Liver (tissue), 9 donors: ENCODE measurements around the gene SUGT1. TPM values are rescaled to one million over a fixed set of nuclear protein-coding genes. Genes with fewer than 3 reads are reported as not detected.

ENCODE experiments used
- DNase-seq: peaks from one replicate; pipeline ENCODE4 v3.0.0-alpha.2; 2017; ENCODE audit warnings: low spot score
- H3K27ac ChIP-seq, 2 donors: one replicate each; pipeline ENCODE4 v1.7.0; 2013; ENCODE audit warnings: inconsistent platforms in 2 of 2, low read length in 2 of 2, control low read depth in 1 of 2, low read depth in 1 of 2, mild to moderate bottlenecking in 1 of 2
- H3K27me3 ChIP-seq, 4 donors: one replicate each; pipeline versions ENCODE4 v1.6.1 to v1.7.0; 2013; ENCODE audit warnings: low read length in 3 of 4, inconsistent platforms in 1 of 4, mild to moderate bottlenecking in 1 of 4, moderate library complexity in 1 of 4; ENCODE audit not compliant: control insufficient read depth in 4 of 4, insufficient read depth in 4 of 4
- H3K36me3 ChIP-seq, 4 donors: one replicate each; pipeline versions ENCODE4 v1.6.1 to v1.7.0; 2013; ENCODE audit warnings: low read length in 3 of 4, mild to moderate bottlenecking in 3 of 4, low read depth in 1 of 4, moderate library complexity in 1 of 4; ENCODE audit not compliant: control insufficient read depth in 4 of 4, insufficient read depth in 3 of 4
- H3K4me1 ChIP-seq, 4 donors: one replicate each; pipeline versions ENCODE4 v1.6.1 to v1.7.0; 2013; ENCODE audit warnings: low read length in 3 of 4, mild to moderate bottlenecking in 3 of 4, moderate library complexity in 1 of 4; ENCODE audit not compliant: control insufficient read depth in 4 of 4, insufficient read depth in 4 of 4
- H3K4me3 ChIP-seq, 3 donors: one replicate each; pipeline versions ENCODE4 v1.6.1 to v1.7.0; 2013; ENCODE audit warnings: low read length in 3 of 3, control low read depth in 1 of 3, low read depth in 1 of 3, mild to moderate bottlenecking in 1 of 3
- H3K9ac ChIP-seq, 2 donors: one replicate each; pipeline ENCODE4 v1.7.0; 2013; ENCODE audit warnings: low read length in 2 of 2, mild to moderate bottlenecking in 2 of 2, moderate library complexity in 2 of 2, control low read depth in 1 of 2, low read depth in 1 of 2
- H3K9me3 ChIP-seq, 4 donors: one replicate each; pipeline versions ENCODE4 v1.6.1 to v1.7.0; 2013; ENCODE audit warnings: low read length in 3 of 4; ENCODE audit not compliant: control insufficient read depth in 4 of 4
- EGR1 ChIP-seq, 2 donors: IDR thresholded peaks; 2 replicates each; pipeline ENCODE4 v1.6.1; 2016 to 2018; ENCODE audit warnings: antibody characterized with exemption in 2 of 2, low read depth in 2 of 2
- FOXA1 ChIP-seq: IDR thresholded peaks from 2 replicates; pipeline ENCODE4 v1.6.1; 2016; ENCODE audit warnings: antibody characterized with exemption
- FOXA2 ChIP-seq: IDR thresholded peaks from 2 replicates; pipeline ENCODE4 v1.6.1; 2016; ENCODE audit warnings: antibody characterized with exemption
- GABPA ChIP-seq, 2 donors: IDR thresholded peaks in 1 of 2; conservative IDR thresholded peaks in 1 of 2; 2 replicates each; pipeline ENCODE4 v1.6.1; 2016; ENCODE audit warnings: antibody characterized with exemption in 2 of 2, mild to moderate bottlenecking in 1 of 2, moderate library complexity in 1 of 2
- HNF4A ChIP-seq, 2 donors: conservative IDR thresholded peaks; 2 replicates each; pipeline ENCODE4 v1.6.1; 2016; ENCODE audit warnings: antibody characterized with exemption in 2 of 2, mild to moderate bottlenecking in 2 of 2
- HNF4G ChIP-seq: IDR thresholded peaks from 2 replicates; pipeline ENCODE4 v1.6.1; 2016; ENCODE audit warnings: antibody characterized with exemption
- JUND ChIP-seq, 2 donors: IDR thresholded peaks; 2 replicates each; pipeline ENCODE4 v1.6.1; 2016; ENCODE audit warnings: antibody characterized with exemption in 2 of 2
- MAX ChIP-seq: IDR thresholded peaks from 2 replicates; pipeline ENCODE4 v1.6.1; 2016; ENCODE audit warnings: antibody characterized with exemption
- NR2F2 ChIP-seq: IDR thresholded peaks from 2 replicates; pipeline ENCODE4 v1.6.1; 2016; ENCODE audit warnings: antibody characterized with exemption
- RAD21 ChIP-seq, 2 donors: IDR thresholded peaks; 2 replicates each; pipeline ENCODE4 v1.6.1; 2016; ENCODE audit warnings: antibody characterized with exemption in 2 of 2, mild to moderate bottlenecking in 2 of 2
- RXRA ChIP-seq, 2 donors: IDR thresholded peaks; 2 replicates each; pipeline ENCODE4 v1.6.1; 2017 to 2018; ENCODE audit warnings: antibody characterized with exemption in 2 of 2, mild to moderate bottlenecking in 1 of 2
- SP1 ChIP-seq: IDR thresholded peaks from 2 replicates; pipeline ENCODE4 v1.6.1; 2018; ENCODE audit warnings: antibody characterized with exemption, mild to moderate bottlenecking
- TAF1 ChIP-seq: conservative IDR thresholded peaks from 2 replicates; pipeline ENCODE4 v1.6.1; 2016; ENCODE audit warnings: antibody characterized with exemption, mild to moderate bottlenecking
- YY1 ChIP-seq: IDR thresholded peaks from 2 replicates; pipeline ENCODE4 v1.6.1; 2016; ENCODE audit warnings: antibody characterized with exemption, mild to moderate bottlenecking
- WGBS: extraction: QIAGEN DNeasy Blood & Tissue Kit; methylation state at CpG from one replicate; pipeline ENCODE4 v1.1.7; 2013; 5-methylcytosine and 5-hydroxymethylcytosine counted together
- polyA plus RNA-seq, 2 donors: library from polyadenylated mRNA; stranded (reverse) in 1 of 2; unstranded in 1 of 2; fragments of 200-250 nt in 1 of 2; fragments of >200 nt in 1 of 2; fragmentation: Nextera tagmentation in 1 of 2; extraction: Ambion mirVana in 1 of 2; gene quantifications; one replicate each; pipeline versions ENCODE4 v1.2.1 to v1.2.3, GENCODE V29; 2013 to 2015
- total RNA-seq, 2 donors: library from RNA; depleted of rRNA; stranded (reverse); fragments of >200 nt; gene quantifications; one replicate each; pipeline ENCODE4 v1.2.3, GENCODE V29; 2014
- TF ChIP-seq, protein P1 (sequence below): IDR thresholded peaks from 2 replicates; pipeline ENCODE4 v1.6.1; 2016; ENCODE audit warnings: antibody characterized with exemption
- TF ChIP-seq, protein P2 (sequence below): IDR thresholded peaks from 2 replicates; pipeline ENCODE4 v1.6.1; 2016; ENCODE audit warnings: antibody characterized with exemption, mild to moderate bottlenecking
- TF ChIP-seq, protein P3 (sequence below): IDR thresholded peaks from 2 replicates; pipeline ENCODE4 v1.6.1; 2016; ENCODE audit warnings: antibody characterized with exemption
- donor health status: healthy.
- donor health status: healthy.
- donor health status: healthy.
- donor health status: healthy.
- donor health status: healthy.

Gene SUGT1
- total and polyA plus RNA-seq, 4 donors = 15.5 to 24.9 (median 20.8) TPM

GRCh38 chr13:52670726-52671125, 18.1 kb downstream of the SUGT1 start:
- WGBS = 97% methylated on average over 8 of the region's 8 CpGs
- H3K9ac ChIP-seq = no peak overlapping the region
- TF ChIP-seq JUND (IDR thresholded peaks at IDR 0.05) (no peak), MAX (no peak), FOXA1 (no peak), RXRA (IDR thresholded peaks at IDR 0.05) (no peak), HNF4A (conservative IDR thresholded peaks at IDR 0.05) (no peak), EGR1 (IDR thresholded peaks at IDR 0.05; ENCODE audit: low read depth in 2 of 2) (no peak), FOXA2 (no peak), SP1 (no peak), RAD21 (IDR thresholded peaks at IDR 0.05) (no peak), NR2F2 (no peak), HNF4G (no peak)
- TF ChIP-seq, protein P1, sequence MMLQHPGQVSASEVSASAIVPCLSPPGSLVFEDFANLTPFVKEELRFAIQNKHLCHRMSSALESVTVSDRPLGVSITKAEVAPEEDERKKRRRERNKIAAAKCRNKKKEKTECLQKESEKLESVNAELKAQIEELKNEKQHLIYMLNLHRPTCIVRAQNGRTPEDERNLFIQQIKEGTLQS = no peak
- TF ChIP-seq, protein P2, sequence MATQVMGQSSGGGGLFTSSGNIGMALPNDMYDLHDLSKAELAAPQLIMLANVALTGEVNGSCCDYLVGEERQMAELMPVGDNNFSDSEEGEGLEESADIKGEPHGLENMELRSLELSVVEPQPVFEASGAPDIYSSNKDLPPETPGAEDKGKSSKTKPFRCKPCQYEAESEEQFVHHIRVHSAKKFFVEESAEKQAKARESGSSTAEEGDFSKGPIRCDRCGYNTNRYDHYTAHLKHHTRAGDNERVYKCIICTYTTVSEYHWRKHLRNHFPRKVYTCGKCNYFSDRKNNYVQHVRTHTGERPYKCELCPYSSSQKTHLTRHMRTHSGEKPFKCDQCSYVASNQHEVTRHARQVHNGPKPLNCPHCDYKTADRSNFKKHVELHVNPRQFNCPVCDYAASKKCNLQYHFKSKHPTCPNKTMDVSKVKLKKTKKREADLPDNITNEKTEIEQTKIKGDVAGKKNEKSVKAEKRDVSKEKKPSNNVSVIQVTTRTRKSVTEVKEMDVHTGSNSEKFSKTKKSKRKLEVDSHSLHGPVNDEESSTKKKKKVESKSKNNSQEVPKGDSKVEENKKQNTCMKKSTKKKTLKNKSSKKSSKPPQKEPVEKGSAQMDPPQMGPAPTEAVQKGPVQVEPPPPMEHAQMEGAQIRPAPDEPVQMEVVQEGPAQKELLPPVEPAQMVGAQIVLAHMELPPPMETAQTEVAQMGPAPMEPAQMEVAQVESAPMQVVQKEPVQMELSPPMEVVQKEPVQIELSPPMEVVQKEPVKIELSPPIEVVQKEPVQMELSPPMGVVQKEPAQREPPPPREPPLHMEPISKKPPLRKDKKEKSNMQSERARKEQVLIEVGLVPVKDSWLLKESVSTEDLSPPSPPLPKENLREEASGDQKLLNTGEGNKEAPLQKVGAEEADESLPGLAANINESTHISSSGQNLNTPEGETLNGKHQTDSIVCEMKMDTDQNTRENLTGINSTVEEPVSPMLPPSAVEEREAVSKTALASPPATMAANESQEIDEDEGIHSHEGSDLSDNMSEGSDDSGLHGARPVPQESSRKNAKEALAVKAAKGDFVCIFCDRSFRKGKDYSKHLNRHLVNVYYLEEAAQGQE = no peak
- H3K4me1 ChIP-seq = no peaks in the 10 kb centered on the region
- no peak for DNase-seq
- no peaks in the 10 kb centered on the region for H3K9me3 ChIP-seq
- H3K36me3 ChIP-seq = peaks cover 5 to 26% (median 22%) of the 10 kb centered on the region in 4 donors
- H3K27me3 ChIP-seq = no peaks in the 10 kb centered on the region
- no peak overlapping the region for H3K27ac ChIP-seq
- no peak overlapping the region for H3K4me3 ChIP-seq

- Histone ChIP-seq H3K4me3 (no peak overlapping the region), H3K27me3 (no peaks in the 10 kb centered on the region), H3K4me1 (no peaks in the 10 kb centered on the region), H3K9ac (no peak overlapping the region), H3K9me3 (no peaks in the 10 kb centered on the region), H3K36me3 (peaks cover 0 to 24% (median 21%) of the 10 kb centered on the region in 4 donors), H3K27ac (no peak overlapping the region)
- TF ChIP-seq FOXA2 (no peak), RAD21 (IDR thresholded peaks at IDR 0.05) (no peak), TAF1 (no peak), FOXA1 (no peak), HNF4G (no peak), EGR1 (IDR thresholded peaks at IDR 0.05; ENCODE audit: low read depth in 2 of 2) (no peak), HNF4A (conservative IDR thresholded peaks at IDR 0.05) (no peak), NR2F2 (no peak), GABPA (IDR thresholded peaks at IDR 0.05 in 1 of 2, conservative IDR thresholded peaks at IDR 0.05 in 1 of 2) (no peak), MAX (no peak), YY1 (no peak), SP1 (no peak)
- TF ChIP-seq, protein P1 = no peak
- TF ChIP-seq, protein P3, sequence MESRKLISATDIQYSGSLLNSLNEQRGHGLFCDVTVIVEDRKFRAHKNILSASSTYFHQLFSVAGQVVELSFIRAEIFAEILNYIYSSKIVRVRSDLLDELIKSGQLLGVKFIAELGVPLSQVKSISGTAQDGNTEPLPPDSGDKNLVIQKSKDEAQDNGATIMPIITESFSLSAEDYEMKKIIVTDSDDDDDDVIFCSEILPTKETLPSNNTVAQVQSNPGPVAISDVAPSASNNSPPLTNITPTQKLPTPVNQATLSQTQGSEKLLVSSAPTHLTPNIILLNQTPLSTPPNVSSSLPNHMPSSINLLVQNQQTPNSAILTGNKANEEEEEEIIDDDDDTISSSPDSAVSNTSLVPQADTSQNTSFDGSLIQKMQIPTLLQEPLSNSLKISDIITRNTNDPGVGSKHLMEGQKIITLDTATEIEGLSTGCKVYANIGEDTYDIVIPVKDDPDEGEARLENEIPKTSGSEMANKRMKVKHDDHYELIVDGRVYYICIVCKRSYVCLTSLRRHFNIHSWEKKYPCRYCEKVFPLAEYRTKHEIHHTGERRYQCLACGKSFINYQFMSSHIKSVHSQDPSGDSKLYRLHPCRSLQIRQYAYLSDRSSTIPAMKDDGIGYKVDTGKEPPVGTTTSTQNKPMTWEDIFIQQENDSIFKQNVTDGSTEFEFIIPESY = no peak
- 96% methylated on average over 1 of the region's 1 CpG for WGBS
- no peak for DNase-seq
These were observed 20.8 kb downstream of the SUGT1 start for GRCh38 chr13:52673465-52673864.
